Mesenchymal stem cell (in vitro differentiated cells and primary cell): ENCODE data around the gene PRKCZ.

ENCODE experiments used
- DNase-seq: peaks from one replicate; pipeline ENCODE4 v3.0.0-alpha.2; 2013
- H2AFZ ChIP-seq: one replicate; pipeline ENCODE4 v1.6.1; 2013; ENCODE audit warnings: low read depth, mild to moderate bottlenecking, control low read depth, inconsistent platforms, low read length, moderate library complexity
- H2AK5ac ChIP-seq: 2 replicates; pipeline ENCODE4 v1.6.1; 2013; ENCODE audit warnings: low read length, moderate library complexity, mild to moderate bottlenecking, inconsistent platforms; ENCODE audit not compliant: severe bottlenecking
- H2BK120ac ChIP-seq: one replicate; pipeline ENCODE4 v1.6.1; 2013; ENCODE audit warnings: low read depth, mild to moderate bottlenecking, inconsistent platforms, low read length, moderate library complexity
- H2BK12ac ChIP-seq, 2 experiments: one replicate each; pipeline ENCODE4 v1.6.1; 2013; ENCODE audit warnings: inconsistent platforms in 2 of 2, low read length in 2 of 2, mild to moderate bottlenecking in 2 of 2, moderate library complexity in 2 of 2, control low read depth in 1 of 2
- H2BK15ac ChIP-seq: one replicate; pipeline ENCODE4 v1.6.1; 2013; ENCODE audit warnings: mild to moderate bottlenecking, low read depth, inconsistent platforms; ENCODE audit not compliant: poor library complexity, severe bottlenecking
- H2BK5ac ChIP-seq: 2 replicates; pipeline ENCODE4 v1.6.1; 2013; ENCODE audit warnings: low read depth, mild to moderate bottlenecking, low read length, control low read depth, inconsistent platforms; ENCODE audit not compliant: poor library complexity, severe bottlenecking
- H3K14ac ChIP-seq, 2 experiments: one replicate each; pipeline ENCODE4 v1.6.1; 2013; ENCODE audit warnings: inconsistent platforms in 2 of 2, low read length in 2 of 2, control low read depth in 1 of 2, mild to moderate bottlenecking in 1 of 2, moderate library complexity in 1 of 2
- H3K18ac ChIP-seq, 2 experiments: one replicate each; pipeline ENCODE4 v1.6.1; 2013; ENCODE audit warnings: inconsistent platforms in 2 of 2, low read length in 2 of 2, control low read depth in 1 of 2, low read depth in 1 of 2, mild to moderate bottlenecking in 1 of 2
- H3K23ac ChIP-seq, 2 experiments: one replicate each; pipeline ENCODE4 v1.6.1; 2013; ENCODE audit warnings: inconsistent platforms in 2 of 2, low read length in 2 of 2, mild to moderate bottlenecking in 2 of 2, moderate library complexity in 2 of 2, control low read depth in 1 of 2
- H3K27ac ChIP-seq: 2 replicates; pipeline ENCODE4 v1.5.1; 2013; ENCODE audit warnings: mild to moderate bottlenecking, moderate library complexity, low read length, control low read depth, inconsistent platforms; ENCODE audit not compliant: poor library complexity, severe bottlenecking
- H3K27me3 ChIP-seq, 2 experiments: 2 replicates each; pipeline versions ENCODE4 v1.6.1 to v1.7.0; 2013; ENCODE audit warnings: low read length in 2 of 2, mild to moderate bottlenecking in 2 of 2, moderate library complexity in 2 of 2, control low read depth in 1 of 2, inconsistent platforms in 1 of 2; ENCODE audit not compliant: control insufficient read depth in 1 of 2, insufficient read depth in 1 of 2
- H3K36me3 ChIP-seq, 2 experiments: 2 replicates each; pipeline versions ENCODE4 v1.6.1 to v1.7.0; 2013; ENCODE audit warnings: low read length in 2 of 2, control low read depth in 1 of 2, inconsistent platforms in 1 of 2, low read depth in 1 of 2, mild to moderate bottlenecking in 1 of 2; ENCODE audit not compliant: insufficient read depth in 2 of 2, control insufficient read depth in 1 of 2
- H3K4ac ChIP-seq, 2 experiments: one replicate each; pipeline ENCODE4 v1.6.1; 2013; ENCODE audit warnings: inconsistent platforms in 2 of 2, low read length in 2 of 2, mild to moderate bottlenecking in 2 of 2, moderate library complexity in 2 of 2, control low read depth in 1 of 2, low read depth in 1 of 2
- H3K4me1 ChIP-seq: 2 replicates; pipeline ENCODE4 v1.6.1; 2013; ENCODE audit warnings: low read depth, low read length, control low read depth; ENCODE audit not compliant: control insufficient read depth, insufficient read depth
- H3K4me2 ChIP-seq: 2 replicates; pipeline ENCODE4 v1.6.1; 2013; ENCODE audit warnings: low read length, mild to moderate bottlenecking, inconsistent platforms; ENCODE audit not compliant: poor library complexity, severe bottlenecking
- H3K4me3 ChIP-seq, 2 experiments: 2 replicates each; pipeline versions ENCODE4 v1.5.1 to v1.7.0; 2013; ENCODE audit warnings: low read length in 2 of 2, mild to moderate bottlenecking in 2 of 2, control low read depth in 1 of 2, low read depth in 1 of 2; ENCODE audit not compliant: insufficient read depth in 1 of 2
- H3K79me1 ChIP-seq: replicated peaks from 2 replicates; pipeline ENCODE4 v1.6.1; 2013; ENCODE audit warnings: mild to moderate bottlenecking, control low read depth, low read length, inconsistent platforms; ENCODE audit not compliant: poor library complexity, severe bottlenecking
- H3K9ac ChIP-seq: 2 replicates; pipeline ENCODE4 v1.7.0; 2013; ENCODE audit warnings: mild to moderate bottlenecking, low read length, moderate library complexity
- H3K9me3 ChIP-seq: 2 replicates; pipeline ENCODE4 v1.7.0; 2013; ENCODE audit warnings: mild to moderate bottlenecking, low read length; ENCODE audit not compliant: control insufficient read depth
- H4K8ac ChIP-seq: one replicate; pipeline ENCODE4 v1.6.1; 2013; ENCODE audit warnings: inconsistent platforms, mild to moderate bottlenecking, low read length, moderate library complexity
- H4K91ac ChIP-seq: one replicate; pipeline ENCODE4 v1.6.1; 2013; ENCODE audit warnings: mild to moderate bottlenecking, low read length, inconsistent platforms
- WGBS: methylation state at CpG from one replicate; pipeline ENCODE4 v1.1.7; 2013; ENCODE audit warnings: mixed read lengths; 5-methylcytosine and 5-hydroxymethylcytosine counted together

Gene PRKCZ

GRCh38 chr1:2059290-2059953 is 9.2 kb downstream of the PRKCZ start:
- no peak overlapping the region for H2BK15ac ChIP-seq
- H2BK120ac ChIP-seq, result no peak overlapping the region
- H2BK12ac ChIP-seq, result no peak overlapping the region
- H3K23ac ChIP-seq, result no peak overlapping the region
- peaks cover 0 to 57% of the 10 kb centered on the region in 2 experiments for H3K36me3 ChIP-seq
- H3K4me1 ChIP-seq, result peaks cover 8% of the 10 kb centered on the region
- no peak overlapping the region for H3K18ac ChIP-seq
- no peak overlapping the region for H3K4me2 ChIP-seq
- 95% methylated on average over 34 of the region's 35 CpGs for WGBS
- H2AK5ac ChIP-seq, result no peak overlapping the region
- no peak overlapping the region for H4K91ac ChIP-seq
- H3K4me3 ChIP-seq, result no peak overlapping the region
- no peak overlapping the region for H3K4ac ChIP-seq
- no peak overlapping the region for H3K27ac ChIP-seq
- H3K9me3 ChIP-seq, result peaks cover 4% of the 10 kb centered on the region
- peaks cover 0 to 23% of the 10 kb centered on the region in 2 experiments for H3K27me3 ChIP-seq
- no peak overlapping the region for H3K9ac ChIP-seq
- H3K79me1 ChIP-seq, result peaks cover 30% of the 10 kb centered on the region
- H2BK5ac ChIP-seq, result no peak overlapping the region
- DNase-seq, result no peak
- no peak overlapping the region for H4K8ac ChIP-seq
- H3K14ac ChIP-seq, result no peak overlapping the region
- no peak overlapping the region for H2AFZ ChIP-seq

- Histone ChIP-seq H3K23ac (no peak overlapping the region), H2BK5ac (no peak overlapping the region), H2BK120ac (no peak overlapping the region), H3K79me1 (peaks cover 29% of the 10 kb centered on the region), H2AK5ac (no peak overlapping the region), H3K18ac (no peak overlapping the region), H3K4me2 (no peak overlapping the region), H3K36me3 (peaks cover 0 to 57% of the 10 kb centered on the region in 2 experiments), H2AFZ (no peak overlapping the region), H3K27ac (no peak overlapping the region), H3K4me1 (peaks cover 8% of the 10 kb centered on the region), H3K4ac (no peak overlapping the region), H3K4me3 (no peak overlapping the region), H4K91ac (no peak overlapping the region), H3K14ac (no peak overlapping the region), H3K27me3 (peaks cover 0 to 25% of the 10 kb centered on the region in 2 experiments), H4K8ac (no peak overlapping the region), H3K9me3 (peaks cover 11% of the 10 kb centered on the region), H3K9ac (no peak overlapping the region), H2BK15ac (no peak overlapping the region), H2BK12ac (no peak overlapping the region)
- no peak for DNase-seq
- WGBS, result 92% methylated on average over 15 of the region's 15 CpGs
Observed at GRCh38 chr1:2060072-2060471, 9.9 kb downstream of the PRKCZ start.

DNA sequence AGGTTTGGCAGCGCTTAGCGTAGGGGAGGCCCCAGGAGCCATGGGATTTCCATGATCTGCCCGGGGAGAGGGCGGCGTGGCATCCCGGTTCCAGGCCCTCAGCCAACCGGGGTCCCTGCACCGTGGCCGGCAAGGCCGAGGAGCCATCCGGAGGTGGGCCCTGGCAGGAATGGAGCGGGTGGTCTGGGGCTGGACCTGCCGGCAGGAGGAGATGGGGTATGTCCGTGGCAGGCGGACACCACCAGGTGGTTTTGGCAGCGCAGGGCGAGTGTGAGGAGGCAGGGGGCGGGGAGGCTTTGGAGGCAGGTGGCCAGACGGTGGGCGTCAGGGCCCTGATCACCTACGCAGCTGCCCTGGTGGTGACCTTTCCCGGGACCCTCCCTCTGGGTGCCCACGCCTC is 10.3 kb downstream of the PRKCZ start:
- H4K91ac ChIP-seq, result peak overlapping the region; percentile 18
- H3K79me1 ChIP-seq, result peaks cover 26% of the 10 kb centered on the region
- H2BK15ac ChIP-seq, result no peak overlapping the region
- peak overlapping the region in 1 of 2 experiments; percentile 71 for H3K14ac ChIP-seq
- H3K36me3 ChIP-seq, result peaks cover 0 to 53% of the 10 kb centered on the region in 2 experiments
- no peak for DNase-seq
- H3K23ac ChIP-seq, result no peak overlapping the region
- no peak overlapping the region for H2BK12ac ChIP-seq
- H3K27me3 ChIP-seq, result peaks cover 0 to 25% of the 10 kb centered on the region in 2 experiments
- H4K8ac ChIP-seq, result no peak overlapping the region
- H2AFZ ChIP-seq, result no peak overlapping the region
- no peak overlapping the region for H3K4me2 ChIP-seq
- no peak overlapping the region for H3K18ac ChIP-seq
- H2BK120ac ChIP-seq, result no peak overlapping the region
- WGBS, result 91% methylated on average over 21 of the region's 23 CpGs
- H3K4ac ChIP-seq, result no peak overlapping the region
- no peak overlapping the region for H2AK5ac ChIP-seq
- H3K9ac ChIP-seq, result no peak overlapping the region
- H2BK5ac ChIP-seq, result no peak overlapping the region
- H3K4me3 ChIP-seq, result no peak overlapping the region
- peaks cover 8% of the 10 kb centered on the region for H3K4me1 ChIP-seq
- no peak overlapping the region for H3K27ac ChIP-seq
- peaks cover 12% of the 10 kb centered on the region for H3K9me3 ChIP-seq

GRCh38 chr1:2061065-2061778 is 11.0 kb downstream of the PRKCZ start:
- peaks cover 21% of the 10 kb centered on the region for H3K79me1 ChIP-seq
- 70% methylated on average over 28 of the region's 28 CpGs for WGBS

More at GRCh38 chr1:2061065-2061778, 11.0 kb downstream of the PRKCZ start:
- H3K9ac ChIP-seq, result no peak overlapping the region
- H2BK15ac ChIP-seq, result no peak overlapping the region
- H2AFZ ChIP-seq, result no peak overlapping the region
- no peak overlapping the region for H3K4me3 ChIP-seq
- H2BK12ac ChIP-seq, result no peak overlapping the region
- H2BK120ac ChIP-seq, result no peak overlapping the region
- DNase-seq, result no peak
- H3K36me3 ChIP-seq, result peaks cover 0 to 46% of the 10 kb centered on the region in 2 experiments
- no peak overlapping the region for H2BK5ac ChIP-seq
- H4K91ac ChIP-seq, result no peak overlapping the region
- no peak overlapping the region for H3K23ac ChIP-seq
- H3K4me1 ChIP-seq, result peaks cover 8% of the 10 kb centered on the region
- H3K4ac ChIP-seq, result no peak overlapping the region
- no peak overlapping the region for H3K27ac ChIP-seq
- no peak overlapping the region for H4K8ac ChIP-seq
- no peak overlapping the region for H3K4me2 ChIP-seq
- H2AK5ac ChIP-seq, result no peak overlapping the region
- H3K27me3 ChIP-seq, result peaks cover 0 to 25% of the 10 kb centered on the region in 2 experiments
- no peak overlapping the region for H3K18ac ChIP-seq
- no peak overlapping the region for H3K14ac ChIP-seq
- peaks cover 15% of the 10 kb centered on the region for H3K9me3 ChIP-seq
